RCC 7860 (cell line): ENCODE data around the gene SERPINA12.
"Not testable (repeated sequence)": the region's sequence is repeated elsewhere in the genome, so short reads cannot be mapped to it uniquely, and the experiment has no call there.

ENCODE experiments used
- DNase-seq: peaks from one replicate; pipeline ENCODE4 v3.0.0-alpha.2; 2015; ENCODE audit warnings: low spot score
- FAIRE-seq: peaks from 2 replicates; lab custom pipeline; 2012; peaks lifted over from hg19 to GRCh38; lab: Jason Lieb, UNC

The SERPINA12 gene

DNA sequence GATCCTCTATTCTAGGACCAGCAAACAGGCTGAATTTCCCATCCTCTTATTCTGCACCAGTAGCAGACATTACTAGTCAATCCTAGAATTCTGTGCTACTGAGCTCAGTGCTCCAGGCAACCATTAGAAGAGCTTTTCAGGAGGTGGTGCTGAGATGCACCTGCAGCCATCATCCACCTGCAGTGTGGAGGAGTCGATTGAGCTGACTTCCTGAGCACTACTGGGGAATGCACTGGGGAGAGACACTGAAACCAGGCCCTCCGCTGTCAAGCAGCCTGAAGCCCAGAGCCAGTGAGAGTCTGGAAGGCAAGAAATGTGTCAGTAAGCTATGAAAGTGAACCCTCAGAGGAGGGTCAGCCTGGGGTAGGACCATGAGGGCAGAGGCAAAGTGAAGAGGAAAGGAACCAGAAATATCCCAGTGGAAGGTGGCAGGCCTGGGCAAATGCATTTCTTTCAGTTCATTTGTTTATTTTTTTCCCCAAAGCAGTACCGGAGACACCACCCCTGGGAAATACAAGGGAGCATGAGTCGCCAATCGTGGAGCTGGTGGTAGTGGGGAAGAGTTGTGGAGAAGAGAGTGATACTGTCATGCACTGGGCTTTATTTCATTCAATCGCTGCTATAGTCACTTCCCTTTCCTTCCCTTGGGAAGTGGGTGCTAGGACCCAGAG lies 28.9 kb upstream of the SERPINA12 start:
- no peak for FAIRE-seq

DNA sequence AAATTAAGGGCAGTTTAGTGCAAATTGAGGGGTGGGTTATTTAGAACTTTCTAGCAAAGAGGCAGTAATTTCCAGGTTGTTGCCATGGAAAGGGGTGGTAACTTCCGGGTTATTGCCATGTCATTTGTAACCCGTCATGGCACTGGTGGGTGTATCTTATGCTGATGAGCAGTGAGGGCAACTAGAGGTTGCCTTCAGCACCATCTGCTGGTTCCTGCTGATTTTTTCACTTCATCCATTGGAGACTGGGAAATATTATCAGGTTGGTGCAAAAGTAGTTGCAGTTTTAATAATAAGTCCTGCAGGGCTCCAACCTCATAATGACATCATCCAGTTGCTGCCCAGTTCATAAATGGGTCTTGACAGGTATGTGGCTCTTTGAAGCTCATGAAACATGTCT lies 27.6 kb upstream of the SERPINA12 start:
- DNase-seq: no peak

More for the DNA sequence above, 28.9 kb upstream of the SERPINA12 start:
- DNase-seq: no peak

DNA sequence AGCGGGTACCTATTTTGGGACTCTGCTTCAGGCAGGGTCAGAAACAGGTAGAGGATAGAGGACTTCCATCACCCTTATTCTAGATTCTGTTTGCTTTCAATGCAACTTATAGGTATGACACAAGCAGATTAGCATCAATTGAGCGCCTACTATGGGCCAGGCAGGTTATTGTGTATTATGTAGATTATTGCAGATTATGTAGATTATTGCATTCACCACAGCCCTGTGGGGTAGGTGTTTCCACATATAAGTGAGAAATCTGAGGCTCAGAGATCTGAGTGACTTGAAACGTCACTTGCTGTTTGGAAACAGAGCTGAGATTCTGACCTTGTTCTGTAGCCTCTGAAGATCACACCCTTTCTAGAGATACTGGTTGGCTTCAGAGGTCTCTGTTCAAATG lies 26.2 kb upstream of the SERPINA12 start:
- no peak for DNase-seq
- no peak for FAIRE-seq

More for the DNA sequence above, 27.6 kb upstream of the SERPINA12 start:
- no peak for FAIRE-seq

DNA sequence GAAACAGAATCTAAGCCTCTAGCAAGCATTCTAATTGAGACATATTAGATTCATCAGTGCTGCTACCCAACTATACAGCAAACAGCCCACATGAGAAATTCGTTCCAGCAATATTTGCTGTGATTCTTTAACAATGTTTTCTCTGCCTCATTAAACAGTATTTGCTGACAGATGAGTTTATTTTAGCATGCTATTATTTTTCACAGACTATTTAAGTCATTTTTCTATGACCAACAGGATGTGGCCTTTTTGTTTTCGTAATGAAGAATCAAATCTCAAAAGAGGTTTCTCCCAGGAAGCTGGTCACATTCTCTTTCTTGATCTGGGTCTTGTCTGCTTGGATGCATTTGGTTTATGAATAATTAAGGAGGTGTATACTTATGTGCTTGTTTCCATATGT lies 23.2 kb upstream of the SERPINA12 start:
- FAIRE-seq (no peak), DNase-seq (no peak)

DNA sequence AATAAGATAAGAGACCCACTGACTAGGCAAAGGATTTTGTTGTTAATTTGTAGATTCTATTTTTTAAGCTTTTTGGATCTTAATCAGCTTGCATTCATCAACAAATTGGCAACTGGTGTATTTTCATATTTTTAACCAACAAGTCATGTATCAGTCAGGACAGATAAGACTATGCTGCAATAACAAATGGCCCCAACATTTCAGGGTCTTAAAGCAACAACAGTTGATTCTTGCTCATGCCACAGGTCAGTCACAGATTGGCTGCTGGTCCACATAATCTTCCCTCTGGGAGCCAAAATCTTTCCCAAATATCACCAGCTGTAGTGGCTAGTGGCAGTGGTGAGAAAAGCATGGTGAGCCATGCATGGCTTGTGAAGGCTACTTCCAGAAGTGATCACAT lies 21.9 kb upstream of the SERPINA12 start:
- no peak for DNase-seq
- no peak for FAIRE-seq

DNA sequence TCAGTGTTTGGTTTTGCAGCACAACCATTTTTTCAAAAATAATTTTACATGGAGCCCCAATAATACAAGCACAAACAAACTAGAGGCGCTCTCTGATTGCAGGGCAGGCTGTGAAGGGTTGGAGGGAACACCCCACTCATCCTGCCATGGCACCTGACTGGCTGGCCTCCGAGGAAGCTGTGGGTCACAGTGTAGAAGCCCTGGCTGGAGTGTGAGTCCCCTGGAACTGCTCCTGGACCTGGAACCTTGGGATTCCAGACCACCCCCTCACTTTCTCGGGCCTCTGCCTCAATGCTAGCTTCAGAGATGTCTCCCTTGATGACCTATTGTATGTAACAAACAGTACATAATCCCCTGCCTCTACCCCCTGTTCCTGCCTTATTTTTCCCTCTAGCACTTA lies 14.8 kb upstream of the SERPINA12 start:
- DNase-seq: no peak
- no peak for FAIRE-seq

DNA sequence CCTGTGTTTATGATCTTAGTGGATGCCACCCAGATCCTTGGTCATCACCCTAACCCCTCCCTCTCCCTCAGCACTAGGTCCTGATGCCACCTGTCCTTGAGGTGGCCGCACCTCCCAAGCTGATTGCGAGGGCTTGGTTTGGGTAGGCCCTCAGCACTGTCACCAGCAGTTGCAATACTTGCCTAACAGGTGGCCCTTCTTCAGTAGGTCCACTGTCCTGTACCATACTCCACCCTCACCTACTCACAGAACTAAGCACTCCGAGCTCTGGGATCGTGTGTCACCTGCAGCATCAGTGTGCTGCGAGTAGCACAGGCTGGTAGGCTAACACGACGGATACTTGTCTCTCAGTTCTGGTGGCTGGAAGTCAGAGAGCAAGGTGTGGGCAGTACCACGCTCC lies 14.0 kb upstream of the SERPINA12 start:
- DNase-seq (no peak), FAIRE-seq (no peak)

DNA sequence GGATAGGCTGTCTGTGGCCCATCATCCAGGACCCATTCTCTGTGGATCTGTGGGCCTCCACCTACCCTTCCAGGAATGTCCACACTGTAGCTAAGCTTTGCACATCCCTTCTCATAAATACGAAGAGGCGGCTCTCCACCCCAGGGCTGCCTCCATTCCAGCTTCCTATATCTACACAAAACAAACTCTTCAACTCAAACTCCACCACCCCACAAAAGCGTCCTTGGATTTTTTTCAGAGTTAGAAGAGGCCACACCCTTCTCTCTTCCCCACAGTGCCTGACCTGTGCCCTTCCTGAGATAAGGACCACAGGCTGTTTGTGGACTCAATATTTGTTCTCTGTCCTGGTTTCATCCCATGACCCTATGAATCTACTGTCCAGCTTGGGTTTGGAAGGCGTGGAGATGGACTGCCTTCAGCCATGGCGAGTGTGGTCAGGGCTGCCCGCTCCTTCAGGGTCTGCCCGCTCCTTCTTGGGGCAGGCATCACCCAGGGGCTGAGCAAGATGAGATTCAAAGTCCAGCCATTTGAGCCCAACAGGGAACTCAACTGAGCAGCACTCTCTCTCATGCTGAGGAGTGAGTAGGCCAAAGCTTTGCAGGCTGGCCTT lies 13.0 kb upstream of the SERPINA12 start:
- no peak for DNase-seq
- no peak for FAIRE-seq

DNA sequence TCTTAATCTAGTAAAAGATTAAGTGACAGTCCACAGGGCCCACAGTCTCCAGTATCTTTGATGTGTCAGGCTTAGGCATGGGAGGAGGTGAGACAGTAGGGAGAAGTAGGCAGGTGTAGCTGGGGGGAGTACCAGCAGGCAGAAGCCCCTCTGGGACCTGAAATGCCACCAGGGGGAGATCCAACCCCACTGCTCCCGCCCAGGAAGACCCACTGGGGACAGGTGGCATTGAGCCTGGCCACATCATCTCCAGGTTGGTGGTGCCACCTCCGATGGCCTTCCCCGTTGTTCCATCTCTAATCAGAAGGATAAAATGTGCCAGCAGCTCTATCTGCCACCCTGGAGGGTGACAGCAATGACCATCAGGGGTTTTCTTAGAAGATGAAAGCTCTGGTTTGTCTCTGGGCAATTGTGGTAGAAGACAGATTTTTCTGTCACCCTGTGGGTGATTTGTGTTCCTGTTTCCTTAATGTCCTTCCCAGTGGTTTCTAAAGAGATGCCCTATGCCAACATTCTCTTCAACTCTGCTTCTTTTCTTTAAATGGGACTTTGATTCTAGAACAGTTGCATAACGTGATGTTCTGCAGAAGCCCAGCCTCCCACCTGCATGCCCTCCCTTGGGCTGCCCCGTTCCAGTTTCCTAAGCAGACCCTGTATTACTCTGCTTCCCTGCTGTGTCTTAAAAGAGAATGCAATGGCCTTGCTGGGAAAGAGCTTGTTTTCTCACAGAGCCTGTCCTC lies 12.3 kb upstream of the SERPINA12 start:
- FAIRE-seq (no peak), DNase-seq (no peak)

DNA sequence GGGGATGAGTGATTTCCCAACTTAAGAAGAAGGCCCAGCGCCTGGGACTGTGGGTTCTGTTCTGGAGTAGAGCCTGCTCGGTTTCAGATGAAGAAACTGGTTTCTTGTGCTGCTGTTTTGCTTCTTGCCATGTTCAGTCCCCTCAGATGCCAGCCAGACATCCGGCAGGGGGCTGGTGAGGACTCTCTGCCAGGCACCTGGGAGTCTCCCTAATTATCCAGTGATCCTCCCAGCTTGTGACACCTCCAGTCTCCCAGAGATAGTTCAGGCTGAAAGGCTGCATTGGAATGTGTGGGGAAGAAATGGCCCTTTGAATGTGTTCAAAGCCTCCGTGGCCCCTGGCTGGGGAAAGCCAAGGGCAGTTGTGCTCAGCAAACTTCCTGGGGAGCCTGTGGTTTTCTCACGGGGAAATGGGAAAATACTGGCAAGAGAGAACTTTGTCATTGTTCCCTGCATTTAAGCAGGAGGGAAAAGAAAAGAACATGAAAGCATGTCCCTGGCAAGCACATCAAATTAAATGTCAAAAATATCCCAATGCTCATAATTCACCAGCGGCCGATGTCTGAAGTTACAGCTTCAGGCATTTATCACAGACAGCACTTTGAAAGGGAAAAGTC lies 8.5 kb upstream of the SERPINA12 start:
- no peak for FAIRE-seq
- no peak for DNase-seq

DNA sequence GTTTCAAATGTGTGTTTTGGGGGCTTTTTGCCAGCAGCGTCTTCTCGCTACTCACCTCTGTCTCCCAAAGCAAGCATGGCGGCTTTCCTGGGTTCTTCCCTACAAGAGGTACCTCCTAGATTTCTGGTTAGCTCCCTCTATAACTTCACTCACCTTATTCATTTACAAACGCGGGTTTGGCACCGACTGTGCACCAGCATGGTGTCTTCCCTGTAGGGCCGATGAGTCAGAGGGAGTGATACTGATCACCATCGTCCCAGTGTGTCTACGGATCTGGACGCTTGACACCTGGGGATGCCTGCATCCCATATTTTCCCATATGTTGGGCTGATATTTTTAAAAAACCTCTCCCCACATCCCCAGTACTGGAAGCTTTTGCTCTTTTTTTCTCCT lies 8.0 kb upstream of the SERPINA12 start:
- FAIRE-seq (no peak), DNase-seq (no peak)

DNA sequence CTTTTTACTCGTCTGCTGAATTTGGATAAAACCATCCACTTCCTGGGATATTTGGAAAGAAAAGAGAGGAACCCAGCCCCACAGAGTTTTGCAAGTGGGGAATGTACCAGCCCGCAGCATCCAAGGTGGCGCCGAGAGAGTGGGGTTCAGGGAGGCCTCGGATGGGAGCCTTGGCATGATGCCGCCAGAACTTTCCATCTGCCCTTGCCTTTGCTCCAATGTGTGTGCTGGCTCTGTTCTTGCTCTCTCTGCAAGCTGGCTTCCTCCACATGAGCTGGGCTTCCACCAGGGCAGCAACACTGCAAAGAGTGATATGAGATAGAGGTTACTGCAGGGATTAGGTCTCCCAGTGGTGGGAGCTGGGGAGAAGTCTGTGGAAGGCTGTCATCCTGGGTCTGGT lies 6.6 kb upstream of the SERPINA12 start:
- DNase-seq (no peak), FAIRE-seq (no peak)

DNA sequence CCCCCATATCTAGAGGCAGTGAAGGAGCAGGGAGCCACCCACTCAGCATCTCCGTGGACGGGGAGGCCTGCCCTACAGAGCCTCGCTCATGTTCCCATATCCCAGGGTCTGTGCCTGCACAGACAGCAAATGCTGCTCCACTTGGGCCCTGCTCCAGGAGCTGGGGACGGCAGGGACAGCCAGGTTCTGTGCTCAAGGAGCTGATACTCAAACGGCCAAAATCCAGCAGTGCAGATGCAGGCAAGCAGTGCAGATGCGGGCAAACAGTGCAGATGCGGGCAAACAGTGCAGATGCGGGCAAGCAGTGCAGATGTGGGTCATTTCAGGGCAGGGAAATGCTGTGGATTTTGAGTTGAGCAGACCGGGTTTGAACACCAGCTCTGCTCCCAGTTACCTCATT lies 6.2 kb upstream of the SERPINA12 start:
- FAIRE-seq: no peak
- no peak for DNase-seq

DNA sequence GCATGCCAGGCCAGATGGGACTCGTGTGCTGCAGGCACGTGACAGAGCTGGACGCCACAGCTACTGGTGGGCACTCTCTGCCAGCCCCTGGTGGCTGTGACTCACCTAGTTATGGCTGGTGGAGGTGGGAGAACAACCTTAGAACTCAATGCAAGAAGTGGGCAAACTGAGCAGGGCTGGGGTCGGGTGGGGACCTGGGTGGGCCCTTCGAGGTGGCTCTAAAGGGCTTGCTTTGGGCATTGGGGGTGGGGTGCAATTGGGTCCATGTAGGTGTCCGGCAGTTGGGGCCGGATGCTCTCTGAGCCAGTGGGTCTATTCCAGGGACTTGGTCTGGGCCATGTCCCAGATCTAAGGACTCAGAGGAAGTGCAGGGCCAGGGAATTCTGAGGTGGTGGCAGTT lies 5.1 kb upstream of the SERPINA12 start:
- FAIRE-seq: no peak

DNA sequence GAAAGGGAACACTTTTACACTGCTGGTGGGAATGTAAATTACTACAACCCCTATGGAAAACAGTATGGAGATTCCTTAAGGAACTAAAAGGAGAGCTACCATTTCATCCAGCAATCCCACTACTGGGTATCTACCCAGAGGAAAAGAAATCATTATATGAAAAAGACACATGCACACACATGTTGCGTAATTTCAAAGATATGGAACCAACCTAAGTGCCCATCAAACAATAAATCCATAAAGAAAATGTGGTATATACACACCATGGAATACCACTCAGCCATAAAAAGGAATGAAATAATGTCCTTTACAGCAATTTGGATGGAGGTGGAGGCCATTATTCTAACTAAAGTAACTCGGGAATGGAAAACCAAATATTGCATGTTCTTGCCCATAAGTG lies 1.2 kb upstream of the SERPINA12 start:
- not testable (repeated sequence) for DNase-seq, FAIRE-seq

More for the DNA sequence above, 5.1 kb upstream of the SERPINA12 start:
- no peak for DNase-seq

DNA sequence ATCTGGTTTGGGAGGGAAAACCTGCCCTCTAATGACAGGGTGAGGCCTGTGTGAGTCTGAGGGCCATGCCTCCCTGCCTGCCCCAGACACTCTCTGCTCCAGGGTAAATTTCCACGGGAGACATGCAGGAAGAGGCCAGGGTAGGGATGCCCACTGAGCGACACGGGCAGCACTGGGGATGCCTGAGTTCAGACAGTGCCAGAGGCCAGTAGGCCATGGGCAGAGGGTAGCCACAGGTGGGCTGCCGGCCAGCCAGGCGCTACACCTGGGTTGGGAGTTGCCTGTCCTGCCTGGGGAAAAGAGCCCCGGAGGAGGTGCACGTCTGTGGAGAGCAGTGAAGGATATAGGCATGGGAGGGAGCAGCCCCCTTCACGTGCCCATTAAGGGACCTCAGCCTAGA lies 3.6 kb downstream of the SERPINA12 start:
- FAIRE-seq (no peak), DNase-seq (no peak)

DNA sequence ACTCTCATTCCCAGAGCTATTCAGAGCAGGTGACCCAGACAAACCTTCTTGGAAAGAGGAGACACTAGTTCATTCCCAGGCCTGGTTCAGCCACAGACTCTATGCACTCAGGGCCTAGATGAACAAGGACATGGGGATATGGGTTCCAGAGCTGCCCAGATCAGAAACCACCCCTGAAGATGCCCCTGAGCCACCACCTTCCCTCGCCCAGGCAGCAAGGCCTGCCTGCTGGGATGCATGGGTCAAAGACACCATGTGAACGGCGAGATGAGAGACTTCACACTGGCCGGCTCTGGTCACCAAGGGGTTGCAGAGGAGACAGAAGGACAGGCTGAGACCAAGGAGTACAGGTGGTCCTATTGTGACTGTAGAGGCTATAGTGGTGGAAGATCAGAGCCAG lies 4.1 kb downstream of the SERPINA12 start:
- DNase-seq (no peak), FAIRE-seq (no peak)

DNA sequence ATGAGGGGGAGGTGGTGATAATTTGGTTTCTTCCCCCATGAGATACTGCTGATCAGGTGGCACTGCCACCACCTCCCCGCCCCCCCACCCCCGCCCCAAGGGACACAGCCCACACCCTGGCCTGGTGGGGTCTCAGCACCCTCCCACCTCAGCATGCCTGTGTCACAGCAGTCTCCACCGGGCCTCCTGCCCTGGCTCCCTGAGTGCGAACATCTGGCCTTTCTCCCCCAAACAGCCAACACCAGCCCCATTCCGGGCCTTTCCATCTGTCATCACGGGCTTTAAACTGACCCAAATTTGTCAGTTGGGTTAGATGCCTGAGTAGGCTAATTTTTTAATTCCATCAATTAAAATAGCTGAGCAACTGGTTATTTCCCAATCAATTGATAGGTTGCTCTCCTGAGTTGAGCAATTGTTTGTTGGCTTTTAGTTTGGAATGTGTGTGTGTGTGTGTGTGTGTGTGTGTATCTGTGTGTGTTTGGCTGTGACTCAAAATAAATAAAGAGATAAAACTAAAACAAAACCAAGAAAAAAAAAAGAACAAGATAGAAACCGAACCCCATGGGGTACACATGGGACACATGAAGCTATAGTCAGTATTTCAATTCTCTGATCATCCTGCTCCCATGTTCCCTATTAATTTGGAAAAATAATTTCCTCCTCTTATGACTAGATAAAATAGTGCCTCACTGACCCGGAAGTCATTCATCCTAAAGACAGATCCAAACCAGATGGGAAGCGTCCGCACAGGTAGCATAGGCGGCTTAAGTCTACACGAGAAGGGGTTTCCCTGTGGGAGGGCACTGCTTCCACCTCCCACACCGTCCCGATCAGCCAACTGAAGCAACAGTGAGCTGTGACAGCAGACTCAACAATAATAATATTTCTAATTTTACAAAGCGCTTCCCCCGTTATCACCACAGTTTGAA lies 7.4 kb downstream of the SERPINA12 start:
- no peak for FAIRE-seq

DNA sequence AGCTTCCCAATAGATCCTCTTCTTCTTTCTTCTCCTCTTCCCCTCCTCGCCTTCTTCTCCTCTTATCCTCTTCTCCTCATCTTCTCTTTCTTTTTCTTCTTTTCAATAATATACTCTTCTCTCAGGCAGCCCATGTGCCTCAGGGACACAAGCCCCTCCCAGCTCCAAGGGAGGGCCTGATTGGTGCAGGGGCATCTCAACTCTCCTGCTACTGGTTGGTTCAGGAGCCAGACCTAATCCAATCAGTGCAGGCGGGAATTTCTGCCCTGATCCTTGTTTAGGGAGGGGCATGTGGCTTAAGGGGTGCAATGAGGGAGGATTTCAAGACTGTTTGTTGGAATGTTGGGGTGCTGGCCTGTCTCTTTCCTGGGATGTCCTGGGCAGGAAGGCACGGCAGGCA lies 9.0 kb downstream of the SERPINA12 start:
- no peak for DNase-seq
- FAIRE-seq: no peak

More for the DNA sequence above, 7.4 kb downstream of the SERPINA12 start:
- no peak for DNase-seq

DNA sequence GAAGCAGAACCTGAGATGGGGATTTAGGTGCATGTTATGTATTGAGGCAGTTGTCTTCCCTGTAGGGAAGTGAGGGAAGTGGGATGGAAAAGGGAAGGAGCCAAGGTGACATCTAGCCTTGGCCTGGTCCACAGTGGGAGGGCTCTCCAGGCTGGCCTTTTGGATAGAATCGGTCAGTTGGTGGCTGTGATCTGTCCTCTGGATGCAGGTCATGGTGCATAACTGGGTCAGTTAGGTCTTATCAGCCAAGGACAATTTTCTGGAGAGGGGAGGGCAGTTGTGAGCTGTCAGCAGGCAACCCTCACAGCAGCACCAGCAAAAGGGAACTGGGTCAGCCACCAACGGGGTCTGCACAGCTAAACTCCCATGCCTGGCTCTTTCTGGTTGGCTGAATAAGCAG lies 9.6 kb downstream of the SERPINA12 start:
- DNase-seq (no peak), FAIRE-seq (no peak)

DNA sequence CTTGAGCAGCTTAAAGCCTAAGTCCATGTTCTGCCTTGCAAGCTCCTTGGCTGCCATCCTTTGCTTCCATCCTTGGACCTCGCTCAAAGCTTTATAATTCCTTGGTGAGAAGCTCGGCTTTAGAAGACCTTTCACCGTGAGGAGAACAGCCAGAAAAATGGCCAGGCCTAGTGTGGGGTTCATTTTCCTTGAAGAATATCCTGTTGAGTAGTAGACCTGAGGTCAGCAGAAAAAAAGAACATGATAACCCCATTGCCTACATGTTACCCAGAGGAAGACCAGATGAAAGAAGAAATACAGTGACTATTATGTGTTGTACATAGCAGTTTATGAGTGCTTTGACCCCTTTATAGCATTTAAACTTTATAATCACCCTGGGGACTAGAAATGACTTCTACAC lies 11.1 kb downstream of the SERPINA12 start:
- FAIRE-seq (no peak), DNase-seq (no peak)
